Measurements from ENCODE around the gene DNAJB5.

DNAJB5 gene

DNA sequence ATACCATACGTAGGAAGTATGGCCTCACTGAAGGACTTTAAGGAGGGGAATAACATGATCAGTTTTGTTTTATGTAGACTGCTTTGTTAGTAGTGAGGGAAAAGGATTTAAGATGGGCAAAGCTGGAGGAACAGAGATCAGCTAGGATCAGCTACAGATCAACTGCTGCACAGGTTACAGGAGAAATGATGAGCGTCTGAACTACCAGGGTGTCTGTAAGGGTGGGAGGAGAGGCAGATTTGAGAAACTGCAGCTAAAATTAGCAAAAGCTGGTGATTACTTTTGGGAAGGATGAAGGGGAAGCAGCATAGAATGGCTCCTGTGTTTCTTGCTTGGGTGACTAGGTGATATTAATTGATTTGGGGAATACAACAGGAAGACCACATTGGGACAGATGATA lies 43.6 kb downstream of the DNAJB5 start:
- DNase-seq (ENCODE audit: low spot score): no peak
- H3K27me3 Mint-ChIP-seq (ENCODE audit: low read depth): no peaks in the 10 kb centered on the region
- H3K4me1 Mint-ChIP-seq (ENCODE audit: low read depth): peaks cover 8% of the 10 kb centered on the region
- H3K27ac Mint-ChIP-seq: no peak overlapping the region
- no peaks in the 10 kb centered on the region for H3K9me3 Mint-ChIP-seq
- H3K4me3 Mint-ChIP-seq: no peak overlapping the region
- H3K36me3 Mint-ChIP-seq (ENCODE audit: low read depth): no peaks in the 10 kb centered on the region

- Mint-ChIP-seq H3K9me3 (no peaks in the 10 kb centered on the region), H3K36me3 (ENCODE audit: low read depth) (peaks cover 2% of the 10 kb centered on the region), H3K4me3 (peak overlapping the region; percentile 69), H3K27ac (peak overlapping the region; percentile 81), H3K4me1 (ENCODE audit: low read depth) (peaks cover 6% of the 10 kb centered on the region), H3K27me3 (ENCODE audit: low read depth) (no peaks in the 10 kb centered on the region)
- DNase-seq (ENCODE audit: low spot score): peak; percentile 61
Observed at GRCh38 chr9:35035851-35036701, 46.5 kb downstream of the DNAJB5 start.

- Mint-ChIP-seq H3K4me3 (no peak overlapping the region), H3K36me3 (ENCODE audit: low read depth) (peaks cover 7% of the 10 kb centered on the region), H3K27me3 (ENCODE audit: low read depth) (no peaks in the 10 kb centered on the region), H3K9me3 (no peaks in the 10 kb centered on the region), H3K4me1 (ENCODE audit: low read depth) (no peaks in the 10 kb centered on the region), H3K27ac (no peak overlapping the region)
- no peak for DNase-seq (ENCODE audit: low spot score)
Observed at GRCh38 chr9:35042081-35042604, 52.6 kb downstream of the DNAJB5 start.

DNA sequence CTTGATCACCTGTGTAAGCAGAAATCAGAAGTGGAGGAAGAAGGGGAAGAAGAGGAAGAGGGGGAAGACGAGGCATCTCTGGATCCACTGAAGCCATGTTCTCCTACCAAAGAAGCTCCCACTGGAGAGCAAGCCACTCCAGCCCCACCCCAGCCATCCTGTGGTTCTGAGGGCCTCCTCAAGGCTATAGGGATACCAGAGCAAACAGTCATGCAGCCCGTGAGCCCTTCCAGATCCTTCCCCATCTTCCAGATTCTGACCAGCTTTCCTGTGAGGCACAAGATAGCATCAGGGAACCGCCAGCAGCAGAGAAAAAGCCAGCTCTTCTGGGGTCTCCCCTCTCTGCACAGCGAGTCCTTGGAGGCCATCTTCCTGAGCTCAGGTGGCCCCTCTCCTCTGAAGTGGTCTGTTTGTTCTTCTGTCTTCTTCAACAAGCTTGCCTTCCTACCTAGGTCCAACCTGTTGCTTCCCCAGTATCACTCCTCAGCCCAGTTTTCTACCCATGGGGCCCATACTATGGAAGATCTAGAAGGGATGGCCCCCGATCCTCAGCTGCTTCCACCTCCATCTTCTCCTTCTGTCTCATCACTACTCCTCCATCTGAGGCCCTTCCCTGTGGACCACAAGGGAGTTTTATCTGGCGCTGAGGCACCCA lies 53.5 kb downstream of the DNAJB5 start:
- Mint-ChIP-seq H3K27me3 (ENCODE audit: low read depth) (no peaks in the 10 kb centered on the region), H3K27ac (no peak overlapping the region), H3K4me3 (no peak overlapping the region), H3K9me3 (no peaks in the 10 kb centered on the region), H3K4me1 (ENCODE audit: low read depth) (no peaks in the 10 kb centered on the region), H3K36me3 (ENCODE audit: low read depth) (peaks cover 7% of the 10 kb centered on the region)
- DNase-seq (ENCODE audit: low spot score): no peak

DNA sequence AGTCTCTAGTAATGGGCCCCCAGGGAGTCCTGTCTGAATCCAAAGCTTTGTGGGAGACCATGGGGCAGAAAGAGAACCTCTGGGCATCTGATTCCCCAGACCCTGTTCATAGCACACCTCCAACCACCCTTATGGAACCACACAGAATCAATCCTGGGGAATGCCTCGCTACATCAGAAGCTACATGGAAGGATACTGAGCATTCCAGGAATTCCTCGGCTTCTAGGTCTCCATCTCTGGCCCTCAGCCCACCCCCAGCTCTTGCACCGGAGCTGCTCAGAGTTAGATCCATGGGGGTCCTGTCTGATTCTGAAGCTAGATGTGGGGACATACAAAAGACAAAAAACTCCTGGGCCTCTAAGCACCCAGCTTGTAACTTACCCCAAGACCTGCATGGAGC lies 54.5 kb downstream of the DNAJB5 start:
- no peak overlapping the region for H3K4me3 Mint-ChIP-seq
- H3K9me3 Mint-ChIP-seq: no peaks in the 10 kb centered on the region
- H3K27ac Mint-ChIP-seq: no peak overlapping the region
- no peaks in the 10 kb centered on the region for H3K27me3 Mint-ChIP-seq (ENCODE audit: low read depth)
- H3K36me3 Mint-ChIP-seq (ENCODE audit: low read depth): peaks cover 14% of the 10 kb centered on the region
- no peaks in the 10 kb centered on the region for H3K4me1 Mint-ChIP-seq (ENCODE audit: low read depth)
- no peak for DNase-seq (ENCODE audit: low spot score)
